GM12873 (cell line): ENCODE data around the gene MYO3B.
A peak's percentile ranks its signal among the peaks of the same experiment; 100 is the strongest.

Source experiments
- CTCF ChIP-seq: IDR thresholded peaks from 2 replicates; pipeline ENCODE4 v1.5.1; 2012; ENCODE audit warnings: low read depth, mild to moderate bottlenecking, moderate library complexity, low read length, control low read depth; ENCODE audit not compliant: insufficient read depth; ENCODE audit errors: missing control alignments

The MYO3B gene

GRCh38 chr2:170361090-170361936, 183.4 kb downstream of the MYO3B start:
- peak; percentile 85 for TF ChIP-seq CTCF

GRCh38 chr2:170362313-170362870, 184.4 kb downstream of the MYO3B start:
- no peak for TF ChIP-seq CTCF

GRCh38 chr2:170362871-170363631, 185.1 kb downstream of the MYO3B start:
- TF ChIP-seq CTCF, result no peak

GRCh38 chr2:170365003-170365402, 187.1 kb downstream of the MYO3B start:
- no peak for TF ChIP-seq CTCF

GRCh38 chr2:170365686-170366085, 187.7 kb downstream of the MYO3B start:
- no peak for TF ChIP-seq CTCF

GRCh38 chr2:170368370-170368769, 190.4 kb downstream of the MYO3B start:
- no peak for TF ChIP-seq CTCF

GRCh38 chr2:170369228-170369627, 191.3 kb downstream of the MYO3B start:
- no peak for TF ChIP-seq CTCF
